Effector memory CD4-positive, alpha-beta T cell (primary cell): ENCODE data around the gene CYP2U1.
"Not testable (repeated sequence)": the region's sequence is repeated elsewhere in the genome, so short reads cannot be mapped to it uniquely, and the experiment has no call there.

Experiments
- DNase-seq, 3 donors: peaks; one replicate each; pipeline ENCODE4 v3.0.0-alpha.2; 2020
- H3K27ac ChIP-seq: 2 replicates; pipeline ENCODE4 v1.7.0; 2013; ENCODE audit warnings: mild to moderate bottlenecking, low read length, moderate library complexity; ENCODE audit not compliant: insufficient read depth, poor library complexity, severe bottlenecking
- H3K27me3 ChIP-seq: replicated peaks from 2 replicates; pipeline ENCODE4 v1.7.0; 2013; ENCODE audit warnings: mild to moderate bottlenecking, low read length; ENCODE audit not compliant: insufficient read depth, control insufficient read depth, poor library complexity, severe bottlenecking
- H3K36me3 ChIP-seq: 2 replicates; pipeline ENCODE4 v1.7.0; 2013; ENCODE audit warnings: mild to moderate bottlenecking, low read length, moderate library complexity; ENCODE audit not compliant: control insufficient read depth, insufficient read depth
- H3K4me1 ChIP-seq: 2 replicates; pipeline ENCODE4 v1.7.0; 2013; ENCODE audit warnings: low read length, mild to moderate bottlenecking; ENCODE audit not compliant: control insufficient read depth, insufficient read depth, poor library complexity, severe bottlenecking
- H3K4me3 ChIP-seq: 2 replicates; pipeline ENCODE4 v1.7.0; 2013; ENCODE audit warnings: low read length, low read depth, mild to moderate bottlenecking; ENCODE audit not compliant: insufficient read depth, poor library complexity, severe bottlenecking
- H3K9me3 ChIP-seq: 2 replicates; pipeline ENCODE4 v1.7.0; 2013; ENCODE audit warnings: mild to moderate bottlenecking, low read length, moderate library complexity; ENCODE audit not compliant: control insufficient read depth

Gene CYP2U1

GRCh38 chr4:107897823-107898222, 33.5 kb upstream of the CYP2U1 start:
- Histone ChIP-seq H3K9me3 (no peaks in the 10 kb centered on the region), H3K27me3 (no peaks in the 10 kb centered on the region), H3K36me3 (no peaks in the 10 kb centered on the region), H3K4me1 (no peaks in the 10 kb centered on the region), H3K27ac (no peak overlapping the region), H3K4me3 (no peak overlapping the region)
- DNase-seq, result no peak

GRCh38 chr4:107900067-107900466, 31.3 kb upstream of the CYP2U1 start:
- no peak overlapping the region for H3K27ac ChIP-seq
- H3K9me3 ChIP-seq, result no peaks in the 10 kb centered on the region
- H3K36me3 ChIP-seq, result no peaks in the 10 kb centered on the region
- no peak overlapping the region for H3K4me3 ChIP-seq
- H3K4me1 ChIP-seq, result no peaks in the 10 kb centered on the region
- no peak for DNase-seq
- no peaks in the 10 kb centered on the region for H3K27me3 ChIP-seq

- Histone ChIP-seq H3K36me3 (no peaks in the 10 kb centered on the region), H3K9me3 (no peaks in the 10 kb centered on the region), H3K4me3 (no peak overlapping the region), H3K27me3 (no peaks in the 10 kb centered on the region), H3K27ac (no peak overlapping the region), H3K4me1 (no peaks in the 10 kb centered on the region)
- DNase-seq, result no peak
Measured at GRCh38 chr4:107900508-107900907, 30.8 kb upstream of the CYP2U1 start.

GRCh38 chr4:107901213-107901934, 30.0 kb upstream of the CYP2U1 start:
- Histone ChIP-seq H3K27me3 (no peaks in the 10 kb centered on the region), H3K27ac (no peak overlapping the region), H3K4me3 (no peak overlapping the region), H3K36me3 (no peaks in the 10 kb centered on the region), H3K4me1 (no peaks in the 10 kb centered on the region), H3K9me3 (no peaks in the 10 kb centered on the region)
- no peak for DNase-seq

- no peaks in the 10 kb centered on the region for H3K36me3 ChIP-seq
- H3K4me3 ChIP-seq, result no peak overlapping the region
- no peaks in the 10 kb centered on the region for H3K9me3 ChIP-seq
- H3K27me3 ChIP-seq, result no peaks in the 10 kb centered on the region
- no peak overlapping the region for H3K27ac ChIP-seq
- no peaks in the 10 kb centered on the region for H3K4me1 ChIP-seq
- DNase-seq, result no peak
Measured at GRCh38 chr4:107902715-107903114, 28.6 kb upstream of the CYP2U1 start.

- not testable (repeated sequence) for H3K4me3 ChIP-seq, H3K9me3 ChIP-seq, H3K4me1 ChIP-seq, H3K27ac ChIP-seq, H3K27me3 ChIP-seq, H3K36me3 ChIP-seq, DNase-seq
Measured at GRCh38 chr4:107905082-107905481, 26.3 kb upstream of the CYP2U1 start.

GRCh38 chr4:107906458-107907100, 24.8 kb upstream of the CYP2U1 start:
- no peak for DNase-seq

GRCh38 chr4:107908377-107908776, 23.0 kb upstream of the CYP2U1 start:
- DNase-seq, result no peak
- Histone ChIP-seq H3K27ac (no peak overlapping the region), H3K27me3 (no peaks in the 10 kb centered on the region), H3K36me3 (no peaks in the 10 kb centered on the region), H3K4me1 (no peaks in the 10 kb centered on the region), H3K9me3 (no peaks in the 10 kb centered on the region), H3K4me3 (no peak overlapping the region)

More at GRCh38 chr4:107906458-107907100, 24.8 kb upstream of the CYP2U1 start:
- no peaks in the 10 kb centered on the region for H3K4me1 ChIP-seq
- no peaks in the 10 kb centered on the region for H3K9me3 ChIP-seq
- H3K27ac ChIP-seq, result no peak overlapping the region
- no peaks in the 10 kb centered on the region for H3K36me3 ChIP-seq
- no peaks in the 10 kb centered on the region for H3K27me3 ChIP-seq
- H3K4me3 ChIP-seq, result no peak overlapping the region

GRCh38 chr4:107913283-107913899, 18.0 kb upstream of the CYP2U1 start:
- DNase-seq, result peak in 1 of 3 donors; percentile 6

GRCh38 chr4:107915220-107915619, 16.1 kb upstream of the CYP2U1 start:
- no peak overlapping the region for H3K4me3 ChIP-seq
- H3K4me1 ChIP-seq, result no peaks in the 10 kb centered on the region
- no peaks in the 10 kb centered on the region for H3K9me3 ChIP-seq
- H3K36me3 ChIP-seq, result no peaks in the 10 kb centered on the region
- H3K27me3 ChIP-seq, result no peaks in the 10 kb centered on the region
- DNase-seq, result no peak
- no peak overlapping the region for H3K27ac ChIP-seq

More at GRCh38 chr4:107913283-107913899, 18.0 kb upstream of the CYP2U1 start:
- Histone ChIP-seq H3K36me3 (no peaks in the 10 kb centered on the region), H3K9me3 (no peaks in the 10 kb centered on the region), H3K27me3 (no peaks in the 10 kb centered on the region), H3K4me1 (no peaks in the 10 kb centered on the region), H3K27ac (no peak overlapping the region), H3K4me3 (no peak overlapping the region)
